HuH-7.5 (cell line): ENCODE measurements around the gene ABCG1.

Experiments used
- DNase-seq: peaks from one replicate; pipeline ENCODE4 v3.0.0; 2011; ENCODE audit warnings: low spot score

ABCG1 gene

DNA sequence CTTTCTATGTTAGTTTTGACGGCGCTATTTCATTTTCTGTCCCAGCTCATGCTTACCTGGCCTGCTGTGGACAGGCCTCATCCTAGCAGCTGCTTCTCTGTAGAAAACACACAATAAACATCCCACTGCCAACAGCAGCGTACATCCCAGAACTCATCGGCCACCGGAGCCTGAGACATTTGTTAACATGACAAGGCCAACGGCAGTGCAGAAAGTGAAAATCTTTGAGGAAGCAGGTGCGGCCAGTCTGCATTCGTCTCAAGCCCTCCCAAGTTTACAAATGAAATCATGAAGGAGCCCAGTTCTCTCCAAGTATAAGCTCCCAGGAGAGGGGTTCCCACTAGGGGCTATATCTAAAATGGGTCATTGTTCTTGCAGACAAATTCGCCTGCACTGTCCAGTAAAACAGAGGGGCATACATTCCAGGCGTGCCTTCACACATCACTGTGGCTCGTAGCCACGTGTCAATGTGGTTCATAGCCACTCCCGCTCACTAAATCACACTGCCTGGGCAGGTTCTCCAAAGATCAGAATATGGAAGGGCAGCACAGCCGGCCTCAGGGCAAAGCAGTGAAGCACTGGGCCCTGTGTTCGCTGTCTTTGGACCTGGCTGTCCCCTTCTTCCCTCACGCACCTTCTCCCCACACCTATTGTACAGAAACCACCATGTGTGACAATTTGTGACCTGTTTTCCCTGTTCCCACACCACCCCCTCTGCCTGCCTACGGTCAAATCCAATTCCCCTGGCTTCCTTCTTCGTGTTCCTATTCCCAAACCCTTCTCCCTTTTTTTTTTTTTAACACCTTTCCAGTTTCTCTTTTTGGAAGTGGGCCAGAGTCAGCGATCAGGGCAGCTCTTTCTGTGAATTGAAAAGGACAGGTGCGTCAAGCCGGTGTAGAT lies 27.0 kb upstream of the ABCG1 start:
- no peak for DNase-seq

DNA sequence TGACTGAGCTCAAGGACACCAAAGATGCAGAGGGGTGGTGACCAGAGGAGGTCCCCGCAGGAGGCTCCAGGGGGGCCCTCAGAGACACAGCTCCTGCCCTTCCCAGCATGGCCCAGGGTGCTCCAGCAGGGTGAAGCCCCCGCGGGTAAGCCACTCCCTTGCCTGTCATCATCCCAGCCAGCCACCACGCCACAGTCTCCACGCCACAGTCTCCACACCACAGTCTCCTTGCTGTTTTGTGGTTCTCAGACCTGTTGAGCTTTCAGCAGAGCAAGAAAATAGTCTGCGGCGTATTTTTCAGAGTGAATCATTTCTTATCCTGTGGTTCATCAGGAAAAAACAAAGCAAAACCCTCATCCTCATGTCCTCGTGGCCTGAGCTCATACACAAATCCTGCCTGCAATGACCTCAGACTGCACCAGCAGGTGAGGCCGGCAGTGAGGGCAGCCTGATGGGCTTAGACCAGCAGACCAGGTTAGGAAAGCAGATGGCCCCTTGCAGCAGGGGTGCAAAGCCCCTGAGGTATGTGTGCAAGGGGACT lies 25.7 kb upstream of the ABCG1 start:
- no peak for DNase-seq

DNA sequence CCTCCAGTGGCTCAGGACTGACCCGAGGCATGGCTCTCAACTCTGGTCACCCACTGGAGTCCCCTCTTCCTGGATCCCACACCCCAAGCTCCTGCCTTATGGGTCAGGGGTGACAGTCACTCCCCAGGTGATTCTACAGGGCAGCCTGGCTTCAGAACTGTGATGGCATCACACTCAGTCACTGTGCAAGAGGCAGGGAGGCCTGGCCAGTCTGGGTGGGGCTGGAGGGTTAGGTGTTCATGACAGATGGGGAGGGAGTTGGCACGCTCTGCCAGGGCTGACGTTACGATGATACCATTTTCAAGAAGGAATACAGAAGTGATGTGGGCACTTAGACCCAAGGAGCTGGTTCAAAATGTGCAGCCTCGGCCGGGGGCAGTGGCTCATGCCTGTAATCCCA lies 25.2 kb upstream of the ABCG1 start:
- DNase-seq, result no peak

DNA sequence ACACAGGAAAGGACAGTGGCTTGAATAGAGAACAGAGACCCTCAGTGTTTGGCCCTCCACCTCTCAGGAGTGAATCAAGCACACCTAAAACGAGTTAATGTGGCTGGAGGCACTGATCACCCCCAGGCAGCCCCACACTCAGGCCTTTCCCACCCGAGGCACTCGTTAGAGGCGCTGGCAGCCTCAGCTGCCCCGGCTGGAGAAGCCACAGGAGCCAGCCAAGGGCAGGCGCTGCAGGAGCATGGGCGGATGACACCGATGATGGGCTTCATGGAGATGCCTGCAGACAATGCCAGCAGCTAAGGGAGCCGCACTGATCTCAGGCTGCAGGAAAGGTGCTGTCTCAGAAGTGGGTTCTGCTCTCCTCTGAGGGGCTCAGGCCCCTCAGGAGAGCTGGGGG lies 24.1 kb upstream of the ABCG1 start:
- no peak for DNase-seq

DNA sequence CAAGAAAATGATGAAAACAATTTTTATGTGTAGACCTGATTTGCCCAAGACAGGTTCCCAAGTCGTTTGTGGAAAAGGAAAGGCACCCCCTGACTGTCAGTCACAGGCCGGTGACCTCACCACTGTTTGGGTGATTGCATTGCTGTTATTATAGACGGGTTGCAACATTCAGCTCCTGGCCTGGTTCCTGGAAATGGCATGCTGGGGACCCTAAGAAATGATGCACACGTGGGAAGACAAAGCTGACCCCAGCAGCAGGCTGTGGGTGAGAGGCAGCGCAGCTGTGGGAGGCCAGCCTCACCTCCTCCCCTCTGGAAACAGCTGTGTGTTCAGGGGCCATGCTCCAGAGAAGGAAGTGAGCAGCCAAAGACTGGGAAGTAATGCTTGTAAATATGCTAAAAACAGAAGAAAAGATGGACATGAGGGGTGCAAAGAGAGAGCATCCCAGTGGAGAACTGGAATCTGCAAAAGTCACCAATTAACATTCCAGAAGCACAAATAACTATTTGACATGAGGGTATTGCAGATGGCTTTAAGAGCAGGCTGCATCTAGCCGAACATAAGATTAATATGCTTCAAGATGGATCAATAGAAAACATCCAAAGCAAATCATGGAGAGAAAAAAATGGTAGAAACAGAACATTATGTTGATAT lies 23.4 kb upstream of the ABCG1 start:
- DNase-seq, result no peak

DNA sequence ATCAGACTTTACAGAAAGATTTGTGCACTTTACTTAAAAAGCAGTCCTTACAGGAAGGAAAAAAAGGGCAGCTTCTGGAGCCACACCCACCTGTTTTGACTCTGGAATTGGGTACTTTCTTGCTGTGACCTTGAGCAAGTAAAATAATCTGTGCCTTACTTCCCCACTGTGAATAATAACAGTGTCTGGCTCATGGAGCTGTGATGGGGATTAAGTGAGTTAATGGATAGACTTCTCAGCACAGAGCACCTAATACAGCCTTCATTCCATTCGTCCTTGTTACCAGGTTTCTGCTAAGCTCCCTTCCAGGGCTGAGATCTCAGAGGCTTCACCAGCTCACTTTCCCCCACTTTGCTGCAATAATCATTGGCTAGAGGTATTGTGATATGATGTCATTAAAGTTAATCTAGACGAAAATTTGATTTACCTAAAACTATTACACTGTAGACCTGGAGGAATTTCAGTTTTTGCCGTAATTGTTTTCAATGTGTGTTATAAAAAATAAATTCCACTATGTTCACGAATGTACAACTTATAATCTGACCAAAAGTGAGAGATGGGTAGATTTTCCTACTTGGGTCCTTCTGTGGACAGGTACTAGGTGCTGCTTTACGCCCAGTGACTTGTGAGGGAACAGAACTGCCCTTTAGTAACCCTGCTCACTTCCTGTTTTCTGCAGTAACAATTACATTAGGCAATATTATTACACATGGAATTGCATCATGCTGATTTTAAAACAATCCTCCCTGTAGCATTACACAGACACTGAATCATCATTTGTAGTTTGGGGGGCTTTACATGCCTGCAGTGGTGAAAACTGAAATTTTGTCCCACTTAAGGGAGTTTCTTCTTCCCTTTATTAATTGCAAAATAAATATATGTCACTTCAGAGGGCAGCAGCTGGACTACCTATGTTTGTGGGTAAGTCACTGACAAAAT lies 19.7 kb upstream of the ABCG1 start:
- DNase-seq, result peak; percentile 22

DNA sequence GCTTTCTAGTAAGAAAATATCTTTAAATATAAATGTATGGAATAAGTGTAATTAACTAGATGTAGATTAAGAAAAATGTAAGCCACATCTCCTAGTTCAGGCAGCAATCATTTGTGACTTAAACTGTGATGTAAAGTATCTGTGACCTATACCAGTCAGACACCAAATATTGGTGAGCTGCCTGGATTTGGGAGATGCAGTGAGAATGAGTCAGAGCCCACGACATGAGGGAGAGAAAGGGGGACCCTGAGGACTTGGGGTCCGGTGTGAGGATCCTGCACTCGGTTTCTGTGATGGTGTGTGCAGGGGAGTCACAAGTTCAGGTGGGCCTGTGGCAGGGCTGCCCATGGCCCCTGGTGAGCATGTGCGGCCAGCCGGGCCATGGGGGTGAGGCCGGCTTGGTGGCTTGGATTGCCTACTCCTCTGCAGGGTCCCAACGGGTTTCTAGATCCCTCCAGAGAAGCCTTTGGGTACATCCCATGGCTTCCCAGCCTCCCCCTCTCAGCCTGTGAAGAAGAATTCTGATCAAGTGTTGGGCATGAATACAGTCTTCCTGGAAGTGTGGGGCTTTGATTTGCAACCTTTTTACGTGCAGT lies 19.0 kb upstream of the ABCG1 start:
- no peak for DNase-seq

DNA sequence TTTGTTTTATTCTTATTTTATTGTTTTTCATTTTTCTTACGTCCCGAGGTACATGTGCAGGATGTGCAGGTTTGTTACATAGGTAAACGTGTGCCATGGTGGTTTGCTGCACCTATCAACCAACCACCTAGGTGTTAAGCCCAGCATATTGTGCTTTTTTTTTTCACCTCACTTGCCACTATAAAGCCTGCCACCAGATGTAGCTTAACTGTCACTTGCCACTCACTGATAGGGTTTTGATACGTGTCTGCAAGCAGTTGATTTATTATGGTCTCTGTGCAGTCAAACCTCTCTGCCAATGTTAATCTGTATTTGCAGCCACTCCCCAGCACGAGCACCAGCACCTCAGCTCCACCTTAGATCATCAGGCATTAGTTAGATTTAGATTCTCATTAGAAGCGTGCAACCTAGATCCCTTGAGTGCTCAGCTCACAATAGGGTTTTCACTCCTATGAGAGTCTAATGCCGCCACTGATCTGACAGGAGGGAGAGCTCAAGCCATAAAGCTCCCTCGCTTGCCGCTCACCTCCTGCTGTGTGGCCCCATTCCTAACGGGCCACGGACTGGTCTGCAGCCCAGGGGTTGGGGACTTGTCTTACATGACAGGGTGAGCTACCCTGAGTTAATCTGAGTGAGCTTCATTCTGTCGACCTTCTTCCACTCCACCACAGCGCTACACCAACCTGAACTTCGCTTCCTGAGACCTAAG lies 17.9 kb upstream of the ABCG1 start:
- no peak for DNase-seq

DNA sequence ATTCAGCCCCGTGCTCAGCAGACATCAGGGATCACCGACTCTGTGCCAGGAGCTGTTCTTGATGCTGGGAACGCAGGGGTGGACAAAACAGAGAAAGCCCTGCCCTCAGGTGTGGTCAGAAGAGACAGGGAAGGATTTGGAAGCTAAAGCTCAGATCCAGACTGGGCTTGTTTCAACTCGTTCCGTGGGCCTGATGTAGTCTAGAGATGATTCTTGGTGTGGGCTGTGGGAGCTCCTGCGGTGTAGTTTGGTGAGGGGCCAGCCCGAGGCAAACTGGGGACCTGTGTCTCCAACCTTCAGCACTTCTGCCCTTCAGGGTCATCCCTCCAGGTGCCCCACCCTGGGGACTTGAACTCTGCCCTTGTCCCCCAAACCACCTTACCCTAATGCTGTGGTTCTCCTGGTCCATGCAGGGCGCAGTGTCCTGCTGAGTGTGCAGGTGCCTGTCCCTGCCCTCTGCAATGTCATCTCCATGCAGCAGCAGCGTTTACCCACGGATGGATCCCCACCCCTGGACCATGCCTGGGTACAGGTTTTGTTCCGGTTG lies 17.3 kb upstream of the ABCG1 start:
- DNase-seq, result no peak

DNA sequence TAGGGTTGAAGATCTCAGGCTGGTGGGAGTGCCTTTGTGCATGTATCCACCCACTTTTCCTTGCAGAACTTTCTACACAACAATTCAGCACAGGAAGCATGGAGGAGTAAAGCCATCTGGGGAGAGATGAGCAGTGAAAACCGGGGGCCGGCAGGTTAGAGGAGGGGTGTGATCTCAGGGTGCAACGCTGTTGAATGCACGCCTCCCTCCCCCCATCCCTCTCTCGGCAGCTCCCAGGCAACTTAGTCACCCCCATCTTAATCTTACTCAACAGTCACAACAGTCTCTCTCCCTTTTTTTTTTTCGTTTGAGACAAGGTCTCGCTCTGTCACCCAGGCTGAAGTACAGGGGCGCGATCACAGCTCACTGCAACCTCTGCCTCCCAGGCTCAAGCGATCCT lies 16.6 kb upstream of the ABCG1 start:
- no peak for DNase-seq

DNA sequence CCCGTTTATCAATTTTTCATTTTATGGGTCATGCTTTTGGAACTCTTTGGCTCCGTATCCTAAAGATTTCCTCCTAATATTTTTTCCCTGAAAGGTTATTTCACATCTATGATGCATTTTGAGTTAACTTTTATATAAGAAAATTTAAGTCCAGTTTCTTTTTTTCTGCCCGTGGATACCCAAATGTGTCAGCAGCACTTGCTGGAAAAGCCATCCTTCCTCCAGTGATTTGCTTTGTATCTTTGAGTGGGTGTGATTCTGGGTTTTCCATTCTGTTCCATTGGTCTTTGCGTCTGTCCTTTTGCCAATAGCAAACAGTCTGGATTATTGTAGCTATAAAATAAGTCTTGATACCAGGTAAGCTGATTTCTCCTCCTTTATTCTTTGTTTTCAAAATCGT lies 15.6 kb upstream of the ABCG1 start:
- no peak for DNase-seq

DNA sequence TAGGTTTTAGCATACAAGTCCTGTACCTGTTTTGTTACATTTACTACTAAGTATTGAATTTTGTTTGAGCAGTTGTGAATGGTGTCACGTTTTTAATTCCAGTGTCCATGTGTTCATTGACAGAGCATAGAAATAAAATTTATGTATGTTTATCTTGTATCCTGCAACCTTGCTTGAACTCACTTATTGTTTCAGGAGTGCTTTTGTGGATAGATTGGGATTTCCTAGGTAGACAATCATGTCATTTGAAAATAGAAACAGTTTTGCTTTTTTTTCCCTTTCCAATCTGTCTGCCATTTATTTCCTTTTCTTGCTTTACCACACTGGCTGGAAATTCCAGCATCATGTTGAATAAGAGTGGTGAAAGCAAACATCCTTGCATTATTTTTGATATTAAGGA lies 15.0 kb upstream of the ABCG1 start:
- no peak for DNase-seq

DNA sequence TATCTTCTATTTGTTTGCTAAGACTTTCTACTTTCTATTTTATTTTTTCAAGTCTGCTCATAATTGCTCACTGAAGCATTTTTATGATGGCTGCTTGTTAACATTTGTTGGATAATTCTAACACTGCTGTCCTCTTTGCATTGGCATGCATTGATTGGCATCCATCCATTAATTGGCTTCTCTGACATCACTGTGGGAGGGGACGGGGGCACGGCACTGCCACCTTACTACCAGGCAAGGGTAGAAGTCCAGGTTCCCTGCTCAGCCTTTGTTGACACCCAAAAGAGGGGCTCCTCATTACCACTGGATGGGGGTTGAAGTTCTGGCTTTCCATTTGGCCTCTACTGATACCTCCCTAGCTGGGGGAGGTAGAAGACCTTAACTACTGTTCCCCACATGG lies 11.5 kb upstream of the ABCG1 start:
- DNase-seq, result no peak

DNA sequence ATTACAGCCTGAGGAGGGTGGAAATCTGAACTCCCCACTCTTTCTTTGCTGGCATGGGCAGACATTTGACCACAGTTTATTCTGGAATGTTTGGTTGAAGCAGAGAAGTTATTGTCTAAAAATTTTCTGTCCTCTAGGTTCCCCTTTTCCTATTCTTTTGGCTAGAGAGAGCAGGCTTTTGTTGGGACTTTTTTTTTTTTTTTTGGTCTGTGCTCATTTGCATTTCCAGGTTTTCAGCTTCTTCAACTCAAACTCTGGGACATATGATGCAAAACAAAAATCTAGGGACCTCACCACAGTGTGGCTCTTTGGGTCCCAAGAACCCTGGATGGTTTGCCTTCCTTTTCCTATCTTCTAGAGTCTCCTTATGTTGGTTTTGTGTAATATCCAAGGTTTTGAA lies 10.9 kb upstream of the ABCG1 start:
- DNase-seq, result no peak

DNA sequence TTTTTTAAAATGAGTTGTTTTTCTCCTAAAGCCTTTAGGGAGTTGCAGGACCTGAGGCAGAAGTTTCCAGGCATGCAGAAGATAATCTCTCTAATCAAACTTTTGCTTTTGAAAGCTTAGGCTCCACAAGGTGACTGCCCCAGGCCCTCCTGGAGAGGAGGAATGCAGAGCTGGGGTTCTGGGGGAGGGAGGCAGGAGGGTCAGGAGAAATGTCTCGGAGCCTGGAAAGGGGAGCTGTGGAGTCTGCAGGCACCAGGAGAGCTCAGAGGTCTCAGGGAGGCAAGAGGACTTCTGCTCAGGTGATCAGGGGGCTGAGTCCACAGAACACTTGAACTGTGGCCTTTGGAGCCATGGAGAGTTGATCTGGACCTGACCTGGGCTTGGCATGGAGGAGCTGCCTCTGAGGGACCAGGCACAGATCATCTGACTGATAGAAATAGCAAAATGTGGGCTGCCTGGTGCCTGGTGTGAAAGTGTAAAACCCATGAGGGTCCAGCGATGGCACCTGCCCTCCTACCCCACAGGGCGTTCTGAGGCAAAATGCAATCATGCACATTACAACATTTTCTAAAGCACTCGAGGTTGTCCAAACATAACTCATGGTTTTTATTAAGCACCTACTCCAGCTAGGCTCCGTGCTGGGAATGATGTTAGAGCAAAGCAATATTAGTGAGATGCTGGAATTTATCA lies 10.0 kb upstream of the ABCG1 start:
- no peak for DNase-seq

DNA sequence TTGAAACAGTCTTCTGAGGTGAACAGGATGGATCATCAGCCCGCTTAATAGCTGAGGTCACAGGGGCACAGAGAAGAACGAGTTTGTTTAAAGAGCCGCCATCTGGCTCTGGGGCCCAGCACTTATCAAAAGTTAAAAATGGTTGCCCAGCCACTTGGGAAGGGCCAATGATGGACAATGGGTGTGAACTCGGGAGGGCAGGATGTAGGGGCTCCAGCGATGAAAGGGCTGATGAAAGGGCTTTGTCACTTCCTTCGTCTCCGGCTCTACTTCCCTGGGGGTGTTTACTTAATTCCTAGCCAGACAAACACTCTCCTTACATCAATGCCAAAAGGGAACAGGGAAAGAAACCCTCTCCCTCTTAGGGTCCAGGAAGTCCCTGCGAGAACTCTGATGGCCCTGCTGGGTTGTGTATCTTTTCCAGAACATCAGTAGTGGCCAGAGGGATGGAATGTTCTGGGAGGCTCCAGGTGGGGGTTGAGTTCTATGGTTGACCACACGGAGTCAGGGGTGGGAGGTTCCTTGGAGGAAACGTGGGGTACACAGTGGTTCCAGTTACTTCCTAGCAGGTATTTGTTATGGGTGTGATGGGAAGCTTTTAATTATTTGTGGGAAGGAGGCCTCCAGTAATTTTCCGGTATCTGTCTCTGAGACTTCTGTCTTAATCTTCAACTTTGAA lies 9.0 kb upstream of the ABCG1 start:
- no peak for DNase-seq

DNA sequence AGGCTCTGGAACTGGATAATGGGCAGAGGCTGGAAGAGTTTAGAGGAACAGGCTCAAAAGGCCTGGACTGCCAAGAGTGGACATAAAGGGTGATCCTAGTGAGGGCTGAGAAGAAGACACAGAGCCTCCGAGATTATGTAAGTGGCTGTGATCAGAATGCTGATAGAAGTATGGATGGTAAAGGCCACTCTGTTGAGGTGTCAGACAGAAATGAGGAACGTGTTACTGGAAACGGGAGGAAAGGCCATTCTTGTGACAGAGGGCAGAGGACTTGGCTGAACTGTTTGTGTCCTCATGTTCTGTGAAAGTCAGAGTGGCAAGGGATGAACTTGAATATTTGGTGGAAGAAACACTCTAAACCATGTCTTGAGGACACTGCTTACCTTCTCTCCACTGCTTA lies 6.7 kb upstream of the ABCG1 start:
- DNase-seq, result no peak

DNA sequence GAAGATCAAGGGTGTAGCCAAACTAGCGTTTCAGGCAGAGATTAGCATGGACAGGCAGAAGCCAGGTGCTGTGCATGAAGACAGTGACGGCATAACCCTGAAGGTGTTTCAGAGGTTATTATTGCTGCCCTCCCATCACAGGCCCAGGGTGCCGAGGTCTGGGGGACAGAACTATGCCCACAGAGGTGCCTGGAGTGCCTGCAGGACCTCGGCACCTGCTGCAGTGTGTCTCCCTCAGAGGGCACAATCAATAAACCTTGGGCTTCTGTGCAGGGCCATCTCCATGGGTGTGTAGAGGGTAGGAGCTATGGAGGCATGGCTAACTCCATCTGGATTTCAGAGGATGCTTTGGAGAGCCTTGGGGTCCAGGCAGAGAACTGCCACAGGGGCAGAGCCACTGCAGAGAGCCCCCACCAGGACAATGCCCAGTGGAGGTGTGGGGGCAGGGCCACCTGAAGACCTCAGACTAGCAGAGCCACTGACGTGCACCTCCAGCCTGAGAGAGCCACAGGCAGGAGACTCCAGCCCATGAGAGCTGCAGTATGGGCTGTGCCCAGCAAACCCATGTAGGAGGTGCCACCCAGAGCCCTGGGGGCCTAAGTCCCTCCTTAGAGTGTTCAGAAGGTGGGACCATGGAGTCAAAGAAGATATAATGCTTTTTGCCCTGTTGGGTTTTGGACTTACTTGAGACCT lies 5.7 kb upstream of the ABCG1 start:
- DNase-seq, result no peak

DNA sequence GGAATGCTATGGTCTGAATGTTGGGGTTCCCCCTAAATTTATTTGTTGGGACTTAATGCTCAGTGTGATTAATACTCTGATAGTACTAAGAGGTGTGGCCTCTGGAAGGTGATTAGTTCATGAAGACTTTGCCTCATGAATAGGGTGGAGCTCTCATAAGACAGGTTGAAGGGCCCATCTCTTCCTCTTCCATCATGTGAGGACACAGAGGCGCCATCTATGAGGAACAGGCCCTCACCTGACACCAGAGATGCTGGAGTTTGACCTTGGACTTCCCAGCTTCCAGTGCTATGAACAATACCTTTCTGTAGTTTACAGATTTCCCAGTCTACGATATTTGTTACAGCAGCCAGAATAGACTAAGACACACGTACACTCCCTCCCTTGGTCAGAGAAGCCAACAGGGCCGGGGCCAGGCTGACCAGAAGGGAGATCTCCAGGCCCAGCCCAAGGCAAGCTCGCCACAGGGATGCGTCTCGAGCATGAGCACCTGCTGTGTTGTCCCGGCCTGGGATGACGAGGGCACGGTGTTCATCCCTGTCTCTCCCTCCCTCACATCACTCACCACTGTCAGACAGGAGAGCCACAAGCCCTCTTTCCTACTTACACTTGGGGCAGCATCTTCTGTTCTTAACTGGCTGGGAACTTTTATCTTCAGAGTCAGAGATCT lies 4.7 kb upstream of the ABCG1 start:
- no peak for DNase-seq
